HL-60/S4 (cell line): ENCODE results near the gene GRIN2B.

ENCODE experiments used
- in situ Hi-C: fragments of 300-500 bp; cut with MboI; formaldehyde crosslinking; loops from 2 replicates; pipeline ENCODE4 v1.14.3; 2022; ENCODE audit warnings: low sequenced_read_pairs

GRIN2B gene

GRCh38 chr12:13959131-13959723, 22.2 kb downstream of the GRIN2B start:
- in situ Hi-C loops, result no loop called here

GRCh38 chr12:13957576-13957975, 23.8 kb downstream of the GRIN2B start:
- in situ Hi-C loops, result no loop called here

- in situ Hi-C loops, result no loop called here
These were observed 25.3 kb downstream of the GRIN2B start for GRCh38 chr12:13956060-13956590.

- in situ Hi-C loops, result no loop called here
These were observed 29.3 kb downstream of the GRIN2B start for GRCh38 chr12:13952096-13952495.

GRCh38 chr12:13950502-13950901, 30.9 kb downstream of the GRIN2B start:
- in situ Hi-C loops, result no loop called here

- in situ Hi-C loops, result no loop called here
These were observed 32.8 kb downstream of the GRIN2B start for GRCh38 chr12:13948621-13949020.

- in situ Hi-C loops, result no loop called here
These were observed 34.0 kb downstream of the GRIN2B start for GRCh38 chr12:13947276-13947946.

- in situ Hi-C loops, result no loop called here
These were observed 35.8 kb downstream of the GRIN2B start for GRCh38 chr12:13945641-13946040.

- in situ Hi-C loops, result no loop called here
These were observed 36.2 kb downstream of the GRIN2B start for GRCh38 chr12:13945236-13945635.

- in situ Hi-C loops, result no loop called here
These were observed 38.6 kb downstream of the GRIN2B start for GRCh38 chr12:13942826-13943225.

- in situ Hi-C loops, result no loop called here
These were observed 39.8 kb downstream of the GRIN2B start for GRCh38 chr12:13941258-13942249.

GRCh38 chr12:13940335-13940865, 41.0 kb downstream of the GRIN2B start:
- in situ Hi-C loops, result no loop called here

- in situ Hi-C loops, result no loop called here
These were observed 43.7 kb downstream of the GRIN2B start for GRCh38 chr12:13937735-13938134.

GRCh38 chr12:13935169-13935568, 46.2 kb downstream of the GRIN2B start:
- in situ Hi-C loops, result no loop called here
